Sigmoid colon (tissue), 4 donors: ENCODE data around the gene ANP32A.

ENCODE experiments used
- EP300 ChIP-seq, 4 donors: sonication (generic); formaldehyde crosslinking; IDR thresholded peaks; one replicate each; pipeline ENCODE4 v1.6.1; 2017; ENCODE audit warnings: antibody characterized with exemption in 4 of 4
- POLR2A ChIP-seq, 2 donors: fragments of 450-650 bp; IDR thresholded peaks; one replicate each; pipeline ENCODE4 v1.6.1; 2016; ENCODE audit warnings: antibody characterized with exemption in 2 of 2, mild to moderate bottlenecking in 2 of 2, moderate library complexity in 2 of 2
- POLR2AphosphoS5 ChIP-seq, 4 donors: sonication (generic); formaldehyde crosslinking; IDR thresholded peaks; one replicate each; pipeline ENCODE4 v1.6.1; 2017; ENCODE audit warnings: antibody characterized with exemption in 4 of 4
- TF ChIP-seq, protein P1 (sequence below), 4 experiments: fragments of 450-650 bp in 3 of 4; fragments of 200-600 bp in 1 of 4; IDR thresholded peaks; one replicate each; pipeline ENCODE4 v1.5.1; 2016 to 2019; ENCODE audit warnings: antibody characterized with exemption in 4 of 4, mild to moderate bottlenecking in 3 of 4, moderate library complexity in 2 of 4

DNA sequence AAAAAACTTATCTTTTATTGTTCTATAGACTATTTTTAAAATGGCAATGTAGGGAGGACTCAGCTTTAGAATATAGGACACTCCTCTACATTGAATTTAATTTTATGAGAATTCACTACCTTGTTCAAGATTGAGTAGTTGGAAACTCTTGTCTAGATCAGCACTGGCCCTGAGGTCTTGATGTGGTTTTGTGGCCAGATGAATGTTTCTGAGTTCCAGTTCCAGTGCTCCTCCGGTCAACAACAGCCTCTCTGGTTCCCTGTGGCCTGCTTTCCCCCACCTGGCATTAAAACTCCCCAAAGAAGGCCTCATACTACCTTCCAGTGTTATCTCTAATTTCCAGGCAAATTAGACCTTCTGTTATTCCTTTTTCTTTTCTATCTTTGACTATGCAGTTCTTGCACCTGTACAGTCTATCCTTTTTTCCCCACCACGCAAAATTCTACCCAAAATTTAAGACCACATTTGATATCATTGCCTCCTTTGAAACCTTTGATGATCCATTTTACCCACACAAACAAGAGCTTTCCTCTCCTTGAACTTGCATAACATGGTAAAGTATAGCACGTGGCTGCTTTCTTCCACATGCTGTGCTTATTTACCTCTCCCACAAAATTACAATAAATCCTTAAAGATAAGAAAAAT, 9.6 kb upstream of the ANP32A start:
- TF ChIP-seq, protein P1, sequence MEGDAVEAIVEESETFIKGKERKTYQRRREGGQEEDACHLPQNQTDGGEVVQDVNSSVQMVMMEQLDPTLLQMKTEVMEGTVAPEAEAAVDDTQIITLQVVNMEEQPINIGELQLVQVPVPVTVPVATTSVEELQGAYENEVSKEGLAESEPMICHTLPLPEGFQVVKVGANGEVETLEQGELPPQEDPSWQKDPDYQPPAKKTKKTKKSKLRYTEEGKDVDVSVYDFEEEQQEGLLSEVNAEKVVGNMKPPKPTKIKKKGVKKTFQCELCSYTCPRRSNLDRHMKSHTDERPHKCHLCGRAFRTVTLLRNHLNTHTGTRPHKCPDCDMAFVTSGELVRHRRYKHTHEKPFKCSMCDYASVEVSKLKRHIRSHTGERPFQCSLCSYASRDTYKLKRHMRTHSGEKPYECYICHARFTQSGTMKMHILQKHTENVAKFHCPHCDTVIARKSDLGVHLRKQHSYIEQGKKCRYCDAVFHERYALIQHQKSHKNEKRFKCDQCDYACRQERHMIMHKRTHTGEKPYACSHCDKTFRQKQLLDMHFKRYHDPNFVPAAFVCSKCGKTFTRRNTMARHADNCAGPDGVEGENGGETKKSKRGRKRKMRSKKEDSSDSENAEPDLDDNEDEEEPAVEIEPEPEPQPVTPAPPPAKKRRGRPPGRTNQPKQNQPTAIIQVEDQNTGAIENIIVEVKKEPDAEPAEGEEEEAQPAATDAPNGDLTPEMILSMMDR (IDR thresholded peaks at IDR 0.05), result no peak
- no peak for TF ChIP-seq POLR2A (IDR thresholded peaks at IDR 0.05)
- no peak for TF ChIP-seq POLR2AphosphoS5 (IDR thresholded peaks at IDR 0.05)
- TF ChIP-seq EP300 (IDR thresholded peaks at IDR 0.05), result no peak
